Choroid plexus epithelial cell (primary cell): ENCODE results near the gene MCM9.

ENCODE experiments used
- DNase-seq: peaks from one replicate; pipeline ENCODE4 v3.0.0-alpha.2; 2010; ENCODE audit warnings: low read depth
- H3K4me3 ChIP-seq: 2 replicates; pipeline ENCODE4 v1.5.1; 2011; ENCODE audit warnings: low read depth, mild to moderate bottlenecking, control low read depth, low read length, moderate library complexity
- TF ChIP-seq, protein P1 (sequence below): conservative IDR thresholded peaks from 2 replicates; pipeline ENCODE4 v1.5.1; 2011; ENCODE audit warnings: low read depth, mild to moderate bottlenecking, control low read depth, inconsistent platforms, low read length, moderate library complexity

MCM9 gene

DNA sequence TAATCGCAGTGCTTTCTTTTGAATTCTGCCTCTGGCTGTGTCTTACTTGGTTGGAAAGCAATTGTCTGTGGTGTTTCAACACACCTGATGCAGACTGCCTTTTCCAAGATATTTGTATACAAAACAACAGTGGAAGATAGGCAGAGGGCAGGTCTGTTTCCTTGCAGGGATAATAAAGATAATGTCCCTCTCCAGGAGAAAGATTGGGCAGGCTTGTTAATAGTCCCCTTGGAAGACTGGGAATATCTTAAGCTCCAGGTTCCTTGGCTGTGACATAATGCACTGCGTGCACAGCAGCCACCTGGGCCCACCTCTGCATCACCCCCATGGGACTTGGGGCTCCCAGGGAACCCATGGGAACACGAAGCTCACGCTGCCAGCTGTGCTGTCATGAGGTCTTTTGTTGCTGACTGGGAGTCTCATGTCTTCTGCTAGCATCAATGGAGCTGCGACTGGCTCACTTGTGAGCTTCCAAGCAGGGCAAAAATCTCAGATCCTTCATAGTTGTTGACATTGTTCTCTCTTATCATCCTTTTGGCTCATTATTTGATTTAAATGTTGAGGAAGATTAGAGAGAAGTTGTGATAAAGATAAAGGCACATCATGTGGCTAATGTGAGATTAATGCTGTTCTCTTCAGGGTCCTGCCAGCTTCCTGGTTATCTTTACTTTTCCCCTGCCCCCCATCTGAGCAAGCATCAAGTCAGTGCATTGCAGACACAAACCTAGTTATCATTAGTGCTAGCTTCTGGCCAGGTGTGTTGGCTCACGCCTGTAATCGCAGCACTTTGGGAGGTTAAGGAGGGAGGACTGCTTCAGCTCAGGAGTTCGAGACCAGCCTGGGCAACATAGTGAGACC lies 148.1 kb downstream of the MCM9 start:
- DNase-seq = no peak
- H3K4me3 ChIP-seq = no peak overlapping the region
- TF ChIP-seq, protein P1, sequence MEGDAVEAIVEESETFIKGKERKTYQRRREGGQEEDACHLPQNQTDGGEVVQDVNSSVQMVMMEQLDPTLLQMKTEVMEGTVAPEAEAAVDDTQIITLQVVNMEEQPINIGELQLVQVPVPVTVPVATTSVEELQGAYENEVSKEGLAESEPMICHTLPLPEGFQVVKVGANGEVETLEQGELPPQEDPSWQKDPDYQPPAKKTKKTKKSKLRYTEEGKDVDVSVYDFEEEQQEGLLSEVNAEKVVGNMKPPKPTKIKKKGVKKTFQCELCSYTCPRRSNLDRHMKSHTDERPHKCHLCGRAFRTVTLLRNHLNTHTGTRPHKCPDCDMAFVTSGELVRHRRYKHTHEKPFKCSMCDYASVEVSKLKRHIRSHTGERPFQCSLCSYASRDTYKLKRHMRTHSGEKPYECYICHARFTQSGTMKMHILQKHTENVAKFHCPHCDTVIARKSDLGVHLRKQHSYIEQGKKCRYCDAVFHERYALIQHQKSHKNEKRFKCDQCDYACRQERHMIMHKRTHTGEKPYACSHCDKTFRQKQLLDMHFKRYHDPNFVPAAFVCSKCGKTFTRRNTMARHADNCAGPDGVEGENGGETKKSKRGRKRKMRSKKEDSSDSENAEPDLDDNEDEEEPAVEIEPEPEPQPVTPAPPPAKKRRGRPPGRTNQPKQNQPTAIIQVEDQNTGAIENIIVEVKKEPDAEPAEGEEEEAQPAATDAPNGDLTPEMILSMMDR = no peak

DNA sequence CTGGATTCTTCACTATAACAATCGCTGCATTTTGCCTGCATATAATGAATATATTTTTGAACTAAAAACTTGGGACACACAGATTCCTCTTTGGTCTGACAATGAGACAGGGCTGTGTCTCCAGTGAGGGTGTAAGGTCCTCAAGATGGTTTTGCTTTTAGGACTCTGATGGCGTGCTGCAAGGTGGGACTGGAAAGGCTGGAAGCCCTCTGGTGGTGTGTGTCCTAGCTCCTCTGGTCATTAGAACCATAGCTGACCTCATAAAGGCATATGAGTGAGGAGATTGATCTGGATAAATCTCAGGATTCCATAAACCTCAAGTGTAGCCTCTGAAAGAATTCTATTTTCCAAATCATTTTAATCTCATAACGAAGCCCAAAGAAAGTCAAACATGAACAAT lies 149.4 kb downstream of the MCM9 start:
- no peak overlapping the region for H3K4me3 ChIP-seq
- no peak for DNase-seq
- TF ChIP-seq, protein P1 = no peak

DNA sequence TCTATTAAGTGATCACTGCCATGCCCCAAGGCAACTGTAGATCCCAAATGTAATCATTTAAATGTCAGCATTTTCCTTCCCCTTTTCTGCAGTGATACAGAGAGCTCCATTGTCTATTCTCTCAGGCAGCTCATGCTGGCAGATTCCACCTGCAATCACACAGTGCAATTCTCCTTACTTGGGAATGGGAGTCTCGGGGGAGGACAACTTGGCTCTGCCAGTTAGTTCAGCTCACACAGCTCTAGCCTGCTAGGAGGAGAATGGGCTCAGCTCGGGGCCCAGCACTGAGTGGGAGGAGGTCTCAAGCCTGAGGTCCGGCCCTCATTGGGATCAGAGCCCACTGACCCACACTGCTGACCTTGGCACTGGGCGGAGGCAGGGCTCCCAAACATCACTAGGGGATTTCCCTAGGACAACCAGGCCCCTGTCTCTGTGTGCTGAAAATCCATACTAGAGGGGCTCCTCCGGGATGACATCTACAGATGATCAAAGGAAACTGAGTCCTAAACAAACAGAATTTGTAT lies 150.3 kb downstream of the MCM9 start:
- TF ChIP-seq, protein P1 = no peak
- no peak overlapping the region for H3K4me3 ChIP-seq
- no peak for DNase-seq

DNA sequence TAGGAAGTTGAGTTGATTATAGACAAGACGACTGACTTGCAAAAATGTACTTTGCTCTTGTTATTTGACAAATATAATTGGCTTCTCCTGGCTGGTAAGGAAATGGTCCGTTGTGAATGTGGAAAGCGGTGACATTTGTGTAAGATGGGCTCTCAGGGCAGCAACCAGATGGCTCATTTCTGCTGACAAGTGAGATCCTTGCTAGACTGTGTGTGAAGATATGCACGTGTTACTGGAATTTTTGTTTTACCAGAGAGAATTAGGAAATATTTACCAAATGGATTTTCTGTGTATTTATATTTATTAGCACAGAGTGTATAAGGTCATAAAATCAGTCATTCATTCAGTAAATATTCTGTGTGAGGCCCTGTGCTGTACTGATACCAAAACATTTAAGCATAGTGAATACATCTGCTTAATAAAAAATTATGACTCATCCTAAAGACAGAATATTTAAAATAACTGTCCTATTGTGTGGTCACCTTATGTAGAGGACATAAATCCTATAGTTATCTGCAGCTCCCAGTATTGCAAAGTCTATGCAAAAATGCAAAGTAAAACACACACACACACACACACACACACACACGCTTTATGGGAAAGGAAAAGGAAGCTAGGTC lies 150.9 kb downstream of the MCM9 start:
- TF ChIP-seq, protein P1 = no peak
- no peak overlapping the region for H3K4me3 ChIP-seq
- DNase-seq = peak; percentile 12

DNA sequence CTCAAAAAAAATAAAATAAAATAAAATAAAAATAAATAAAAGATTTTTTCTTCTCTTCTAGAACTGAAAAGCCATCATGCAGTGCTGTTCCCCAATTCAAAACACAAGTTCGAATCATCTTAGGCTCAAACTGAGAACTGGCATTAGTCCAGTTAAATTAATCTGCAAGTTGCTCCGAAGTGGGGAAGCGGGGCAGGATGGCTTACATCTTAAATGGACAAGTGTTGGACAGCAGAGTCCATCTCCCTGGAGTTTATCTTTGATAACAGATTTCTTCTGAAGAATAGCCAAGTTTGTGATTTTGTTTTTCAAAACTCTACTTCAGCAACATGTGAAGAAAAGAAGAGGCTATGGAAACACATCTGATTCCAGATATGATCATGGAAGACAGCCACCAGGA lies 152.3 kb downstream of the MCM9 start:
- no peak overlapping the region for H3K4me3 ChIP-seq
- DNase-seq = no peak
- TF ChIP-seq, protein P1 = no peak

DNA sequence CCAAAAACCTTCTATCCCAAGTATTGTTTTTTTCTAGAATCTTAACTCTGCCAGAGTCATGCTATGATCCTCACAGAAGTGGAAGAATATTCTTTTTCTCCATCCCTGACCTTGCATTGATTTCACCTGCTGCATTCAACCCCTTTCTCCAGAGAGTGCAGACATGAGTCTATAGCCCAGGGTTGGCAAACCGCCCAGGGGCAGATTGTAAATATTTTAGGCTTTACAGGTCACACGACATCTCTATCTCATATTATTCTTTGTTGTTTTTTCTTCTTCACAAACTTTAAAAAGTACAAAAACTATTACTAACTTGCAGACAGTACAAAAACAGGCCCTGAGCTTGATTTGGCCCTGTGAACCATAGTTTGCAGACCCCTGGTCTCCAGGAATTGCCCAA lies 153.1 kb downstream of the MCM9 start:
- no peak for DNase-seq
- H3K4me3 ChIP-seq = no peak overlapping the region
- TF ChIP-seq, protein P1 = no peak
